Suprapubic skin (tissue), 4 donors: ENCODE results near the gene MVP. TPM values are rescaled to one million over a fixed set of nuclear protein-coding genes. Genes with fewer than 3 reads are reported as not detected.

ENCODE experiments used
- DNase-seq, 2 donors: peaks; one replicate each; pipeline ENCODE4 v3.0.0-alpha.2; 2019; ENCODE audit warnings: low spot score in 2 of 2
- H3K27ac ChIP-seq: fragments of 200-600 bp; sonication (generic); one replicate; pipeline ENCODE4 v1.5.1; 2019
- H3K27me3 ChIP-seq: fragments of 200-600 bp; sonication (generic); one replicate; pipeline ENCODE4 v1.5.1; 2019
- H3K36me3 ChIP-seq: fragments of 200-600 bp; sonication (generic); one replicate; pipeline ENCODE4 v1.5.1; 2019
- H3K4me1 ChIP-seq: fragments of 200-600 bp; sonication (generic); one replicate; pipeline ENCODE4 v1.5.1; 2019
- H3K4me3 ChIP-seq: fragments of 200-600 bp; sonication (generic); one replicate; pipeline ENCODE4 v1.5.1; 2019; ENCODE audit warnings: mild to moderate bottlenecking
- H3K9me3 ChIP-seq: fragments of 200-600 bp; sonication (generic); one replicate; pipeline ENCODE4 v1.5.1; 2019
- CTCF ChIP-seq, 2 donors: fragments of 200-600 bp in 1 of 2; fragments of 450-650 bp in 1 of 2; sonication (generic) in 1 of 2; IDR thresholded peaks; one replicate each; pipeline ENCODE4 v1.5.1; 2016 to 2019; ENCODE audit warnings: antibody characterized with exemption in 2 of 2, mild to moderate bottlenecking in 1 of 2, moderate library complexity in 1 of 2
- EP300 ChIP-seq: sonication (generic); formaldehyde crosslinking; IDR thresholded peaks from one replicate; pipeline ENCODE4 v1.6.1; 2017; ENCODE audit warnings: antibody characterized with exemption
- POLR2A ChIP-seq, 2 donors: fragments of 450-650 bp; IDR thresholded peaks; one replicate each; pipeline ENCODE4 v1.6.1; 2017; ENCODE audit warnings: antibody characterized with exemption in 2 of 2, mild to moderate bottlenecking in 2 of 2, moderate library complexity in 2 of 2
- POLR2AphosphoS5 ChIP-seq, 3 donors: sonication (generic); formaldehyde crosslinking; IDR thresholded peaks; one replicate each; pipeline ENCODE4 v1.6.1; 2017; ENCODE audit warnings: antibody characterized with exemption in 3 of 3
- WGBS: methylation state at CpG from one replicate; pipeline ENCODE4 v1.1.5; 2018; 5-methylcytosine and 5-hydroxymethylcytosine counted together
- total RNA-seq, 4 donors: library from RNA; depleted of rRNA; stranded (reverse); fragments of >200 nt; gene quantifications; one replicate each; pipeline ENCODE4 v1.1.0, GENCODE V29; 2016

Gene MVP
- total RNA-seq, 4 donors from 2014 or later: 54.9 to 104 (median 68.1) TPM

- TF ChIP-seq POLR2AphosphoS5 (IDR thresholded peaks at IDR 0.05): no peak
- no peak for TF ChIP-seq EP300
- TF ChIP-seq CTCF (IDR thresholded peaks at IDR 0.05): no peak
- TF ChIP-seq POLR2A (IDR thresholded peaks at IDR 0.05): no peak
- Histone ChIP-seq H3K27me3 (peaks cover 30% of the 10 kb centered on the region), H3K9me3 (no peaks in the 10 kb centered on the region), H3K27ac (no peak overlapping the region), H3K36me3 (no peaks in the 10 kb centered on the region), H3K4me3 (no peak overlapping the region), H3K4me1 (peaks cover 13% of the 10 kb centered on the region)
- DNase-seq: no peak
- WGBS: 91% methylated on average over 16 of the region's 26 CpGs
Observed at GRCh38 chr16:29873319-29873718, 53.1 kb downstream of the MVP start.

GRCh38 chr16:29875206-29875605, 54.9 kb downstream of the MVP start:
- no peak for TF ChIP-seq POLR2A (IDR thresholded peaks at IDR 0.05)
- no peak for TF ChIP-seq EP300
- TF ChIP-seq POLR2AphosphoS5 (IDR thresholded peaks at IDR 0.05): no peak
- no peak for TF ChIP-seq CTCF (IDR thresholded peaks at IDR 0.05)

GRCh38 chr16:29876217-29876593, 55.9 kb downstream of the MVP start:
- H3K27me3 ChIP-seq: peaks cover 37% of the 10 kb centered on the region
- no peaks in the 10 kb centered on the region for H3K36me3 ChIP-seq
- TF ChIP-seq POLR2A (IDR thresholded peaks at IDR 0.05) (no peak), CTCF (IDR thresholded peaks at IDR 0.05) (no peak), POLR2AphosphoS5 (IDR thresholded peaks at IDR 0.05) (no peak), EP300 (no peak)
- H3K27ac ChIP-seq: no peak overlapping the region
- peaks cover 13% of the 10 kb centered on the region for H3K4me1 ChIP-seq
- 22% methylated on average over 18 of the region's 18 CpGs for WGBS
- peak overlapping the region; percentile 28 for H3K4me3 ChIP-seq
- no peak for DNase-seq
- no peaks in the 10 kb centered on the region for H3K9me3 ChIP-seq

More at GRCh38 chr16:29875206-29875605, 54.9 kb downstream of the MVP start:
- Histone ChIP-seq H3K4me1 (peaks cover 13% of the 10 kb centered on the region), H3K27ac (no peak overlapping the region), H3K4me3 (no peak overlapping the region), H3K9me3 (no peaks in the 10 kb centered on the region), H3K36me3 (no peaks in the 10 kb centered on the region), H3K27me3 (peaks cover 37% of the 10 kb centered on the region)
- 100% methylated on average over 1 of the region's 6 CpGs for WGBS
- DNase-seq: no peak

- Histone ChIP-seq H3K36me3 (no peaks in the 10 kb centered on the region), H3K27me3 (peaks cover 37% of the 10 kb centered on the region)
Observed at GRCh38 chr16:29876594-29877249, 56.5 kb downstream of the MVP start.

More at GRCh38 chr16:29876594-29877249, 56.5 kb downstream of the MVP start:
- Histone ChIP-seq H3K9me3 (no peaks in the 10 kb centered on the region), H3K4me3 (peak overlapping the region; percentile 28), H3K4me1 (peaks cover 13% of the 10 kb centered on the region), H3K27ac (no peak overlapping the region)
- under 1% methylated on average over 10 of the region's 45 CpGs for WGBS
- TF ChIP-seq POLR2AphosphoS5 (IDR thresholded peaks at IDR 0.05) (no peak), CTCF (IDR thresholded peaks at IDR 0.05) (no peak), EP300 (no peak), POLR2A (IDR thresholded peaks at IDR 0.05) (no peak)
- no peak for DNase-seq
